Measurements from ENCODE around the gene PHRF1.

The PHRF1 gene

GRCh38 chr11:559020-559620 lies 17.1 kb upstream of the PHRF1 start:
- DNase-seq, result no peak

GRCh38 chr11:559712-560304 lies 16.5 kb upstream of the PHRF1 start:
- no peak for DNase-seq

- DNase-seq, result peak; percentile 97
Observed at GRCh38 chr11:560305-561147, 15.7 kb upstream of the PHRF1 start, which contains the start of the genes LMNTD2 and RASSF7. Gene LMNTD2 (minus strand): TSS chr11:560738. CDS start chr11:560716, 22 bp downstream. Gene RASSF7 (plus strand): TSS chr11:560970. CDS start chr11:561769, 799 bp downstream.

GRCh38 chr11:561148-562003 lies 14.9 kb upstream of the PHRF1 start:
- DNase-seq, result no peak

GRCh38 chr11:562046-562645 lies 14.1 kb upstream of the PHRF1 start:
- DNase-seq, result no peak

GRCh38 chr11:563066-563811 lies 13.0 kb upstream of the PHRF1 start:
- no peak for DNase-seq

GRCh38 chr11:563812-564578 lies 12.3 kb upstream of the PHRF1 start:
- no peak for DNase-seq

- no peak for DNase-seq
Observed at GRCh38 chr11:565921-566509, 10.3 kb upstream of the PHRF1 start.

GRCh38 chr11:567011-567628 lies 9.2 kb upstream of the PHRF1 start:
- DNase-seq, result no peak

- no peak for DNase-seq
Observed at GRCh38 chr11:567629-568292, 8.5 kb upstream of the PHRF1 start.

GRCh38 chr11:568306-569157 lies 7.7 kb upstream of the PHRF1 start:
- peak; percentile 95 for DNase-seq

- DNase-seq, result no peak
Observed at GRCh38 chr11:569158-569885, 6.9 kb upstream of the PHRF1 start.

GRCh38 chr11:571802-572185 lies 4.5 kb upstream of the PHRF1 start:
- no peak for DNase-seq

- no peak for DNase-seq
Observed at GRCh38 chr11:573146-573759, 3.0 kb upstream of the PHRF1 start.

- DNase-seq, result peak; percentile 26
Observed at GRCh38 chr11:574031-574570, 2.2 kb upstream of the PHRF1 start.

- no peak for DNase-seq
Observed at GRCh38 chr11:574632-575312, 1.5 kb upstream of the PHRF1 start.

Measured in NCI-H2227 treated with DMSO at 0.1 percent for 48 hours (cell line).